Osteocyte (in vitro differentiated cells): Measurements from ENCODE around the gene ACOT7. TPM values are rescaled to one million over a fixed set of nuclear protein-coding genes. Genes with fewer than 3 reads are reported as not detected.

Experiments
- DNase-seq: peaks from one replicate; pipeline ENCODE4 v3.0.0; 2021; ENCODE audit warnings: mixed read lengths; ENCODE audit not compliant: unreplicated experiment; ENCODE audit errors: extremely low spot score
- H3K27ac Mint-ChIP-seq: one replicate; pipeline ENCODE4 v1.8.0; 2021; ENCODE audit warnings: mild to moderate bottlenecking, mixed read lengths; ENCODE audit not compliant: unreplicated experiment
- H3K27me3 Mint-ChIP-seq: one replicate; pipeline ENCODE4 v1.8.0; 2021; ENCODE audit warnings: mixed read lengths; ENCODE audit not compliant: unreplicated experiment
- H3K36me3 Mint-ChIP-seq: one replicate; pipeline ENCODE4 v1.8.0; 2021; ENCODE audit warnings: mixed read lengths; ENCODE audit not compliant: unreplicated experiment
- H3K4me1 Mint-ChIP-seq: one replicate; pipeline ENCODE4 v1.8.0; 2021; ENCODE audit warnings: mixed read lengths; ENCODE audit not compliant: unreplicated experiment
- H3K4me3 Mint-ChIP-seq: one replicate; pipeline ENCODE4 v1.8.0; 2021; ENCODE audit warnings: mild to moderate bottlenecking, moderate library complexity, mixed read lengths; ENCODE audit not compliant: unreplicated experiment
- H3K9me3 Mint-ChIP-seq: one replicate; pipeline ENCODE4 v1.8.0; 2021; ENCODE audit warnings: mixed read lengths; ENCODE audit not compliant: unreplicated experiment
- total RNA-seq: library from RNA; stranded (reverse); gene quantifications from 2 replicates; pipeline ENCODE4 v1.2.1, GENCODE V29; 2021
- TF ChIP-seq, protein P1 (sequence below): fragments of 200-600 bp; sonication (generic); IDR thresholded peaks from 2 replicates; pipeline ENCODE4 v1.5.0; 2021; ENCODE audit warnings: antibody characterized with exemption, mild to moderate bottlenecking, moderate library complexity

The ACOT7 gene
- total RNA-seq, 1 donor from 2014 or later = 21.8 TPM

GRCh38 chr1:6245086-6245868, 148.3 kb downstream of the ACOT7 start:
- H3K27ac Mint-ChIP-seq = no peak overlapping the region
- no peak overlapping the region for H3K4me3 Mint-ChIP-seq
- H3K27me3 Mint-ChIP-seq = peaks cover 45% of the 10 kb centered on the region
- TF ChIP-seq, protein P1, sequence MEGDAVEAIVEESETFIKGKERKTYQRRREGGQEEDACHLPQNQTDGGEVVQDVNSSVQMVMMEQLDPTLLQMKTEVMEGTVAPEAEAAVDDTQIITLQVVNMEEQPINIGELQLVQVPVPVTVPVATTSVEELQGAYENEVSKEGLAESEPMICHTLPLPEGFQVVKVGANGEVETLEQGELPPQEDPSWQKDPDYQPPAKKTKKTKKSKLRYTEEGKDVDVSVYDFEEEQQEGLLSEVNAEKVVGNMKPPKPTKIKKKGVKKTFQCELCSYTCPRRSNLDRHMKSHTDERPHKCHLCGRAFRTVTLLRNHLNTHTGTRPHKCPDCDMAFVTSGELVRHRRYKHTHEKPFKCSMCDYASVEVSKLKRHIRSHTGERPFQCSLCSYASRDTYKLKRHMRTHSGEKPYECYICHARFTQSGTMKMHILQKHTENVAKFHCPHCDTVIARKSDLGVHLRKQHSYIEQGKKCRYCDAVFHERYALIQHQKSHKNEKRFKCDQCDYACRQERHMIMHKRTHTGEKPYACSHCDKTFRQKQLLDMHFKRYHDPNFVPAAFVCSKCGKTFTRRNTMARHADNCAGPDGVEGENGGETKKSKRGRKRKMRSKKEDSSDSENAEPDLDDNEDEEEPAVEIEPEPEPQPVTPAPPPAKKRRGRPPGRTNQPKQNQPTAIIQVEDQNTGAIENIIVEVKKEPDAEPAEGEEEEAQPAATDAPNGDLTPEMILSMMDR = peak; percentile 84
- H3K36me3 Mint-ChIP-seq = no peaks in the 10 kb centered on the region
- no peaks in the 10 kb centered on the region for H3K9me3 Mint-ChIP-seq
- H3K4me1 Mint-ChIP-seq = peaks cover 18% of the 10 kb centered on the region
- DNase-seq = peak; percentile 94

GRCh38 chr1:6244401-6245049, 149.0 kb downstream of the ACOT7 start:
- Mint-ChIP-seq H3K36me3 (no peaks in the 10 kb centered on the region), H3K27ac (no peak overlapping the region), H3K4me1 (peaks cover 16% of the 10 kb centered on the region), H3K27me3 (peaks cover 47% of the 10 kb centered on the region), H3K9me3 (no peaks in the 10 kb centered on the region), H3K4me3 (no peak overlapping the region)
- TF ChIP-seq, protein P1 = no peak
- no peak for DNase-seq

- Mint-ChIP-seq H3K4me3 (no peak within 1 kb of the TSS), H3K4me1 (peaks cover 16% of the 10 kb centered on the region)
Measured at GRCh38 chr1:6243993-6244392, 149.6 kb downstream of the ACOT7 start, which contains the start of gene HES3. HES3 (plus strand) TSS chr1:6244179; CDS start chr1:6244366, 187 bp downstream.

DNA sequence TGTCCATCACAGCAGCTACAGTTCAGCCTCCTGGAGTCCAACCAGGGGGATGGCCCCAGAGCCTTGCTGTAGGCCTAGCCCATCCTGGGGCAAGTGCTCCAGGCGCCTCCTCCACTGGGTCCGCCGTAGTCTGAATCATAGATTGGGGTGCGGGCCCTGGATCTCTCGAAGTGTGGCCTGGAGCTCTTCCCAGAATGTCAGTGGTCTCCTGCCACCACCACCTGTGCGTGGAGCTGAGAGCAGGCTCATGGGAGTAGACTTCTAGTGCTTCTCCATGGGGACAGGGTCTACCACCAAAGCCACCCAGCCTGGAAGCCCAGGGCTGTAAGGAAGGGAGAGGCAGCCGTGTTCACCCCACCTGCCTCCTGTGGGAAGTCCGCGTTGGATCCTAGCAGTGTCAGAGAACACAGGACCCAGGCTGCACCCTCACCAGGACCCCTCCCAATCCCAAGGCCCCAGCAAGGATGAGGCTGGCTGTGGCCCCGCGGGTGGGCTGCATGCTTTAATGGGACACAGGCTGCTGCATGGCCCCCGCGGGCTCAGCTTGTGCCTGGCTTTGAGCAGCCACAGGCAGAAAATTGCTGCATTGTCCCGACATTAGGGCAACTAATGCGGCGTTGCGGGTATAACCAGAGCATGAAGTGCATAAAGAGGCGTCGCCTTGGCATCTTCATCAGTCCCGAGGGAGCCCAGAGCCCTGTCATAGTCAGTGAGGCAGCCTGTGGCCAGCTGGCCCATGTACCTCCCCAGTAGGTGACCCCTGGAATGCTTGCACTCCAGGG, 150.3 kb downstream of the ACOT7 start:
- H3K27ac Mint-ChIP-seq = no peak overlapping the region
- H3K27me3 Mint-ChIP-seq = peaks cover 49% of the 10 kb centered on the region
- H3K9me3 Mint-ChIP-seq = no peaks in the 10 kb centered on the region
- TF ChIP-seq, protein P1 = no peak
- DNase-seq = no peak
- no peaks in the 10 kb centered on the region for H3K36me3 Mint-ChIP-seq
- no peak overlapping the region for H3K4me3 Mint-ChIP-seq
- peaks cover 16% of the 10 kb centered on the region for H3K4me1 Mint-ChIP-seq

More at GRCh38 chr1:6243993-6244392, 149.6 kb downstream of the ACOT7 start, which contains the start of gene HES3:
- TF ChIP-seq, protein P1 = no peak
- no peaks in the 10 kb centered on the region for H3K36me3 Mint-ChIP-seq
- H3K27ac Mint-ChIP-seq = no peak within 1 kb of the TSS
- H3K27me3 Mint-ChIP-seq = peaks cover 51% of the 10 kb centered on the region
- no peaks in the 10 kb centered on the region for H3K9me3 Mint-ChIP-seq
- DNase-seq = no peak
